GM19463 (cell line): ENCODE results near the gene HSPA12B.

ENCODE experiments used
- ATAC-seq: cut with Tn5 transposase; IDR thresholded peaks from one replicate; pipeline ENCODE4 v1.9.1; 2021; ENCODE audit warnings: mild to moderate bottlenecking, moderate library complexity; ENCODE audit not compliant: unreplicated experiment

The HSPA12B gene

GRCh38 chr20:3765171-3765882, 32.8 kb downstream of the HSPA12B start:
- no peak for ATAC-seq

GRCh38 chr20:3766422-3767109, 34.1 kb downstream of the HSPA12B start:
- no peak for ATAC-seq

GRCh38 chr20:3767110-3767426, 34.6 kb downstream of the HSPA12B start:
- no peak for ATAC-seq

- ATAC-seq: peak; percentile 94
Measured at GRCh38 chr20:3767427-3768341, 35.2 kb downstream of the HSPA12B start, which contains the start of gene ADISSP. TSS of gene ADISSP (minus strand) at chr20:3767753. CDS start at chr20:3760100, 7,653 bp downstream.

GRCh38 chr20:3768342-3769130, 36.1 kb downstream of the HSPA12B start:
- ATAC-seq: peak; percentile 26

GRCh38 chr20:3771552-3772058, 39.1 kb downstream of the HSPA12B start:
- ATAC-seq: no peak

- ATAC-seq: no peak
Measured at GRCh38 chr20:3775457-3776108, 43.1 kb downstream of the HSPA12B start.

- ATAC-seq: no peak
Measured at GRCh38 chr20:3777381-3777715, 44.9 kb downstream of the HSPA12B start.

GRCh38 chr20:3777716-3778629, 45.5 kb downstream of the HSPA12B start:
- no peak for ATAC-seq

- ATAC-seq: no peak
Measured at GRCh38 chr20:3778976-3779375, 46.5 kb downstream of the HSPA12B start.

GRCh38 chr20:3781153-3781910, 48.8 kb downstream of the HSPA12B start, which contains the start of gene SPEF1:
TSS of gene SPEF1 (minus strand) at chr20:3781448. CDS start at chr20:3781287, 161 bp downstream.
- peak; percentile 66 for ATAC-seq

GRCh38 chr20:3782597-3782996, 50.1 kb downstream of the HSPA12B start:
- no peak for ATAC-seq

- no peak for ATAC-seq
Measured at GRCh38 chr20:3783068-3783489, 50.6 kb downstream of the HSPA12B start.

- ATAC-seq: no peak
Measured at GRCh38 chr20:3783511-3784195, 51.2 kb downstream of the HSPA12B start.

GRCh38 chr20:3784216-3784853, 51.9 kb downstream of the HSPA12B start:
- ATAC-seq: no peak

GRCh38 chr20:3784863-3785239, 52.4 kb downstream of the HSPA12B start:
- no peak for ATAC-seq
